C1 segment of cervical spinal cord (tissue), 14 donors: ENCODE data around the gene USP48.
A peak's percentile ranks its signal among the peaks of the same experiment; 100 is the strongest.
"Not testable (repeated sequence)": the region's sequence is repeated elsewhere in the genome, so short reads cannot be mapped to it uniquely, and the experiment has no call there.

Source experiments
- DNase-seq, 14 donors: peaks; one replicate each; lab custom pipeline; 2025; lab: John Stamatoyannopoulos, UW

USP48 gene

DNA sequence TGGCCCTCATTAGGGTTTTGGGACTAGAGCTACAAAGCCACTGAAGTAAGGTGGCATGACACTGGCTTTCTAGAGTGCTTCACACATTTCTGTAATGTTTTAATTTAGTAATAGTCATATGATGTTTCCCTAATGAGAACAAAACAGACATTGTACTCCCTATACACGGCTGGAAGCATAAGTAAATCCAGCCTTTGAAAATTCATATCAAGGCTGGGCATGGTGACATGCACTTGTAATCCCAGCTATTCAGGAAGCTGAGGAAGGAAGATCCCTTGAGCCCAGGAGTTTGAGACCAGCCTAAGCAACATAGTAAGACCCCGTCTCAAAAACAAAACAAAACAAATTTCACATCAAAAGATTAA, 7.4 kb downstream of the USP48 start:
- no peak for DNase-seq

DNA sequence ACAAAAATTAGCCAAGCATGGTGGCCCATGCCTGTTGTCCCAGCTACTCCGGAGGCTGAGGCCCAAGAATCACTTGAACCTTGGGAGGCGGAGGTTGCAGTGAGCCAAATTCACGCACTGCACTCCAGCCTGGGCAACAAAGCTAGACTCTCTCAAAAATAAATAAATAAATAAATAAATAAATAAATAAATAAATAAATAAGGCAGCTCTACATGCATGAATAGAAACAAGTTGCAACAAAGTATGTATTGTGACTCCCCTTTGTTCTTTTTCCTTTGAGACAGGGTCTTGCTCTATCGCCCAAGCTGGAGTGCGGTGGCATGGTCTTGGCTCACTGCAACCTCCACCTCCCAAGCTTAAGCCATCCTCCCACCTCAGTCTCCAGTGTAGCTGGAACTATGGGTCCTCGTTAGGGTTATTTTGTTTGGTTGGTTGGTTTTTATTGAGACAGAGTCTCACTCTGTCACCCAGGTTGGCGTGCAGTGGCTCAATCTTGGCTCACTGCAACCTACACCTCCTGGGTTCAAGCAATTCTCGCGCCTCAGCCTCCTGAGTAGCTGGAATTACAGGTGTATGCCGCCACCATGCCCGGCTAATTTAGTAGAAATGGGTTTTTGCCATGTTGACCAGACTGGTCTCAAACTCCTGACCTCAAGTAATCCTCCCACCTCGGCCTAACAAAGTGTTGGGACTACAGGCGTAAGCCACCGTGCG, 8.0 kb downstream of the USP48 start:
- no peak for DNase-seq

DNA sequence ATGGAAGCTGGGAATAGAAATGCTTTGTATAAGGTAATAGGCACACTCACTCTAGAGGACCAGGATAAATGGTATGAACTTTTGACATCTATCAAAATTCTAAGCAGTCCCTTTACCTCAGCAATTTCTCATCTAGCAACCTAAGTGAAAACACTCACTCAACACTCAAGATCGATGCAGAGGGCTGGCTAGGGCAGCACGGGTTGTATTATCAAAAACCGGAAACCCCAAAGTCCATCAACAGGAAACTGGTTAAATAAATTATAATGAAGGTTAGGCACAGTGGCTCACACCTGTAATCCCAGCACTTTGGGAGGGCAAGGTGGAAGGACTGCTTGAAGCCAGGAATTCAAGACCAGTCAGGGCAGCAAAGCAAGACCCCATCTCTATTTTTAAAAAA, 9.4 kb downstream of the USP48 start:
- no peak for DNase-seq

DNA sequence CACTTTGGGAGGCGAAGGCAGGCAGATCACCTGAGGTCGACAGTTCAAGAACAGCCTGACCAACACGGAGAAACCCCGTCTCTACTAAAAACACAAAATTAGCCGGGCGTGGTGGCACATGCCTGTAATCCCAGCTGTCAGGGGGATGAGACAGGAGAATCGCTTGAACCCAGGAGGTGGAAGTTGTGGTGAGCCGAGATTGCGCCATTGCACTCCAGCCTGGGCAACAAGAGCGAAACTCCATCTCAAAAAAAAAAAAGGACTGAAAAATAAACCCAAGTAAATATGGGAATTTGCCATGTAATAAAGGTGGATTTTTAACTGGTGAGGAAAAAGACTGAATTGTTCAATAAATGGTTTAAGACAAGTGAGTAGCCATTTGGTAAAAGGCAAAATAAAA, 11.3 kb downstream of the USP48 start:
- not testable (repeated sequence) for DNase-seq

DNA sequence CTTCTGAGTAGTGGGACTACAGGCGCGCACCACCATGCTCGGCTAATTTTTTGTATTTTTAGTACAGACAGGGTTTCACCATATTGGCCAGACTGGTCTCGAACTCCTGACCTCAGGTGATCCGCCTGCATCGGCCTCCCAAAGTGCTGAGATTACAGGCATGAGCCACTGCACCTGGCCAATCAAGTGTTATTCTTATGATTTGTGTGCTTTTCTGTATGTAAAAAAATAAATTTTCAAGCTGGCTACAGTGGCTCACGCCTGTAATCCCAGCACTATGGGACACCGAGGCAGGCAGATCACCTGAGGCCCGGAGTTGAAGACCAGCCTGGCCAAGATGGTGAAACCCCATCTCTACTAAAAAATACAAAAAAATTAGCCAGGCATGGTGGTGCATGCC, 12.3 kb downstream of the USP48 start:
- not testable (repeated sequence) for DNase-seq

DNA sequence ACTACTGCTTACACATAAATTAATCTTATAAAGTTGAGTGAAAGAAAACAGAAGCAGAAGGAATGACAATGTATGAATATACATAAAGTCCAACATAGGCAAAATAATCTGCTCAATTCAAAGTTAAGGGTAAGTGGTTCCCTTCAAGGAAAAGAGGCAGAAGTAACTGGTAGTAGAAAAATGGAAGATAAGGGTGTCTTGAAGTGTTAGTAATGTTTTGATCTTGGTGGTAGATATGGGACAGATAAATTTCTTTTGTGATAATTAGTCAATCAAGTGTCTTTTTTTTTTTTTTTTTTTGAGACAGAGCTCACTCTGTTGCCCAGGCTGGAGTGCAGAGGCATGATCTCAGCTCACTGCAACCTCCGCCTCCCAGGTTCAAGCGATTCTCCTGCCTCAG, 12.7 kb downstream of the USP48 start:
- no peak for DNase-seq

DNA sequence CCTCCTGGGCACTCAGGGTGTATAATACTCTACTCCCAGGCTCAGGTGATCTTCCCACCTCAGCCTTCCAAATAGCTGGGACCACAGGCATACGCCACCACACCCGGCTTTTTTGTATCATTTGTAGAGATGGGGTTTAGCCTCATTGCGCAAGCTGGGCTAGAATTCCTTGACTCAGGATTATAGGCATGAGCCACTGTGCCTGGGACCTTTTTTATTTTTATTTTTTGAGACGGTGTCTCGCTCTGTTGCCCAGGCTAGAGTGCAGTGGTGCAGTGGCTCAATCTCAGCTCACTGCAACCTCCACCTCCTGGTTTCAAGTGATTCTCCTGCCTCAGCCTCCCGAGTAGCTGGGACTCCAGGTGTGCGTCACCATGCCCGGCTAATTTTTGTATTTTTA, 15.8 kb downstream of the USP48 start:
- not testable (repeated sequence) for DNase-seq

DNA sequence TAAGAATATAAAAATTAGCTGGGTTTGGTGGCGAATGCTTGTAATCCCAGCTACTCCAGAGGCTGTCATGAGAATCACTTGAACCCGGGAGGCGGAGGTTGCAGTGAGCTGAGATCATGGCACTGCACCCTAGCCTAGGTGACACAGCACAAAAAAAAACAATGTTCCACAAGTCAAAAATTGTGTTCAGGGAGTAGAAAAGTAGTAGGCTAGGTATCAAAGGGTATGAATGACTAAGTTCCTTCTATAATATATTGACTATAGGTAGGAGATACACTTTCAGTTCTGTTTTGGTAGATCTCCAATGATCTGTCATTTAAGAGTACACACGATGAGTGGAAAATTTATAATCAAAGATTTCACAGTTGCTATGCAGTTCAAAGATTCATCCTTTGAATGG, 16.7 kb downstream of the USP48 start:
- DNase-seq = no peak

DNA sequence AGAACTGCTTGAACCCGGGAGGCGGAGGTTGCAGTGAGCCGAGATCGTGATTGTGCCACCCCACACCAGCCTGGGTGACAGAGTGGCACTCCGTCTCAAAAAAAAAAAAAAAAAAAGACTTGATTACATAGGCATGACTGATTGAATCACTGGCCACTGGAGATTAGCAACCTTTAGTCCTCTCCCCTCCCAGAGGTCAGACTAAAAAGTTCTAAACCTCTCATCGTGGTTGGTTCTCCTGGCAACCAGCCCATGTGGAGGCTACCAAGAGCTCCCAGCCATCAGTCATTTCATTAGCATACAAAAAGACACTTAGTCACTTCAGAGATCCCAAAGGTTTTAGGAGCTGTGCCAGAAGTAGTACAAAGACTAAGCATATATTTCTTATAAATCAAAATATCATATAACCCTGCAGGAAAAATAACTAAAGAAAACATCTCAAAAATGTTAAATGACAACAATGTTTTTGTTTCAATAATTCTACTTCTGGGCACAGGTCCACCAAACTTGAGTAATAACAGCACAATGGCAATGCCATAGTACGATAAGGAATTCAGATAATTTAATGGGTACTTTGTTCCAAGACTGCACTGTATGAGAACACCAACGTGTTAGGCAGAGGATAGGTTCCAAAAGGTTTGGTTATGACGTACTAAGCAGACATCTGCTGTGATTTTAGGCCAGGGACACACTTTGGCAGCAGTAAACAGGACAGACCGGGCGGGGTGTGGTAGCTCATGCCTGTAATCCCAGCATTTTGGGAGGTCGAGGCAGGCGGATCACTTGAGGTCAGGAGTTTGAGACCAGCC, 18.1 kb downstream of the USP48 start:
- DNase-seq = peak in 1 of 14 donors; percentile 21

DNA sequence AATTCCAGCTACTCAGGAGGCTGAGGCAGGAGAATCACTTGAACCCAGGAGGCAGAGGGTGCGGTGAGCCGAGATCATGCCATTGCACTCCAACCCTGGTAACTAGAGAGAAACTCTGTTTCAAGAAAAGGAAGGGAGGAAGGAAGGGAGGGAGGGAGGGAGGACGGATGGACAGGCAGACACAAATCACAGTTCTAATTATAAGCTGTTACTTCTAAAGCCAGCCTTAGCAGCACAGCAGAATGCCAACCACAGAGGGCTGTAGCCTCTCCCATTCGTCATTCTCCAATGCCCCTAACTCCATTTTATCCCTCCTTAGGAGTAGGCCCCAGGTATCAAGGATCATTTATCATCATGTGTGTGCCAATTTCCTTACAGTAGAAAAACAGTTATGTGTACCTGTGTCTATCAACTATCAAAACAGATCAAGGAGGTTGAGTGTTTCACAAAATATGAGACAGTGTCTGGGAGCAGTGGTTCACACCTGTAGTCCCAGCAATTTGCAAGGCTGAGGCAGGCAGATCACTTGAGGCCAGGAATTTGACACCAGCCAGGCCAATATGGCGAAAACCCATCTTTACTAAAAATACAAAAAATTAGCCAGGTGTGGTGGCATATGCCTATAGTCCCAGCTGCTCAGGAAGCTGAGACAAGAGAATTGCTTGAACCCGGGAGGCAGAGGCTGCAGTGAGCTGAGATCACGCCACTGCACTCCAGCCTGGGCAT, 19.1 kb downstream of the USP48 start:
- DNase-seq = no peak

DNA sequence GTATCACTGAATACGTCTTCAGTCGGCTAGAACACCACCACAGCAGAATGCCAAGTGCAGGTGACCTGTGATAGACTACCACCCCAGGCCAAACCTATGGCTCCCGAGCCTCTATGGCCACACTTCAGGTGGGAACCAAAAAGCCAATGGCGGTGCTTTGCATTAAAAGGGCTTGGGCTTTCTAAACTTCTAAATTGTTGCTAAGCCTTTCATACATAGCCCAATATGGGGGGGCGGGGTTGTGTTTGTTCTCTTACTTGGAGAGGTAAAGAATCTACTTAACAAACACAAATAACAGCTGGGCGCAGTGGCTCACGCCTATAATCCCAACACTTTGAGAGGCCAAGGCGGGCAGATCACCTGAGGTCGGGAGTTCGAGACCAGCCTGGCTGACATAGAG, 19.7 kb downstream of the USP48 start:
- no peak for DNase-seq

DNA sequence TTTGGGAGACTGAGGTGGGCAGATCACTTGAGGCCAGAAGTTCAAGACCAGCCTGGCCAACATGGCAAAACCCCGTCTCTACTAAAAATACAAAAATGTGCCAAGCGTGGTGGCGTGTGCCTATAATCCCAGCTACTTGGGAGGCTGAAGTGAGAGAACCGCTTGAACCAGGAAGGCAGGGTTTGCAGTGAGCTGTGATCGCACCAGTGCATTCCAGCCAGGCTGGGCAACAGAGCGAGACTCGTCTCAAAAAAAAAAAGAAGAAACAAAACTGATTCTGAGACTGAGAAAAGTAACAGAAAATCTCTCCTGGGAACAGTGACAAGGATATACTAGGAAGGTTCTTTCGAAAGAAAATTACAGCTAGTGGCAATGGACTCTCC, 20.9 kb downstream of the USP48 start:
- DNase-seq = no peak

DNA sequence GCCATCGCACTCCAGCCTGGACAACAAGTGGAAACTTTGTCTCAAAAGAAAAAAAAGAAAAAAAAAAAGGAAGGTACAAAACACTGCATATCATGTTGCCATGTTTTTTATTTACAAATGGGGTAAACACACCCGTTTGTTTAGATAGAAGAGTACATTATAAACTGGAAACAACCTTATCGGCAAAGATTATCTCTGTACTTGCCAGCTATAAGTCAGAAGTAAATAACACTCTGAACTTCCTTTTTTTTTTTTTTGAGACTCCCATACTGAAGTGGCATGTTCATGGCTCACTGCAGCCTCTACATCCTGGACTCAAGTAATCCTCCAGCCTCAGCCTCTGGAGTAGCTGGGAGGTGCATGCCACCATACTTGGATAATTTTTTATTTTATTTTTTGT, 21.9 kb downstream of the USP48 start:
- no peak for DNase-seq

DNA sequence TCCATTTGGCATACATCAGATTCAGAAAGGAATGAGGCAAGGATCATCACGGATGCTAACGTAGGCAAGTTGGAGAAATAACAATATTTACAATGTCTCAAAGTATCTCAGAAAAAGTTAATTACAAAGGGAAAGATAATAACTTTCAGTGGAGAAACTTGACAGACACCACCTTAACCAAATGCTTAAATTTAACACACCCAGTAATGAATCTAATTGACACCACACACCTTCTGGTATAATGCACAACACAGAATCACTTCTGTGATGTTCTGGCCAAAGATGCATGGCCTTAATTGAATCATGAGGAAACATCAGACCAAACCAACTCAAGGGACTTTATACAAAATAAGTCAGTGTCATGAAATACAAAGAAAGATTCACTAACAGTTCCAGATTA, 23.1 kb downstream of the USP48 start:
- no peak for DNase-seq

DNA sequence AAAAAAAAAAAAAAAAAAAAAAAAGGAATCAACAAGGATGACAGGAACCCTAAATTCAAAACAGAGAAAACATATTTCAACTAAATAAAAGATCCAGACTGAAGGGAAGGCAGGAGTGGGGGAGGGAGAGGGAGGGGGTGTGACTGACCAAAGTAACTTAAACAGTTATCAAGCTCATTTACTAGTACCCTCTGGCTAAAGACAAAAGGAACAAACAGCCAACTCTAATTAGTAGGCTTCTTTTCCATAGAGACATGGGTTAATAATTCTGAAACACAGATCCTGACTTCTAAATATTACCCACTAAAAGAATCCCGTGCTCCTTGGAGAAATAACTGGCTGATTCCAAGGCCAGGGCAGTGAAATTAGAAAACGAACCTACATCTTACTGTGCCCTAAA, 23.8 kb downstream of the USP48 start:
- no peak for DNase-seq

DNA sequence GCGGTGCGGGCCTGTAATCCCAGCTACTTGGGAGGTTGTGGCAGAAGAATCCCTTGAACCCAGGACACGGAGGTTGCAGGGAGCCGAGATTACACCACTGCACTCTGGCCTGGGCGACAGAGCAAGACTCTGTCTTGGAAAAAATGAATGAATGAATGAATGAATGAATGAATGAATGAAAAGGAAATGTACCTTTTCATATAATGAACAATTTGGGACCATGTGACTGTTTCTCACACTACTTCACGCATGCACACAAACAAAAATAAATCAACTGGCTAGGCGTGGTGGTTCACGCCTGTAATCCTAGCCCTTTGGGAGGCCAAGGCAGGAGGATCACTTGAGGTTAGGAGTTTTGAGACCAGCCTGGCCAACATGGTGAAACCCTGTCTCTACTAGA, 24.3 kb downstream of the USP48 start:
- DNase-seq = no peak

DNA sequence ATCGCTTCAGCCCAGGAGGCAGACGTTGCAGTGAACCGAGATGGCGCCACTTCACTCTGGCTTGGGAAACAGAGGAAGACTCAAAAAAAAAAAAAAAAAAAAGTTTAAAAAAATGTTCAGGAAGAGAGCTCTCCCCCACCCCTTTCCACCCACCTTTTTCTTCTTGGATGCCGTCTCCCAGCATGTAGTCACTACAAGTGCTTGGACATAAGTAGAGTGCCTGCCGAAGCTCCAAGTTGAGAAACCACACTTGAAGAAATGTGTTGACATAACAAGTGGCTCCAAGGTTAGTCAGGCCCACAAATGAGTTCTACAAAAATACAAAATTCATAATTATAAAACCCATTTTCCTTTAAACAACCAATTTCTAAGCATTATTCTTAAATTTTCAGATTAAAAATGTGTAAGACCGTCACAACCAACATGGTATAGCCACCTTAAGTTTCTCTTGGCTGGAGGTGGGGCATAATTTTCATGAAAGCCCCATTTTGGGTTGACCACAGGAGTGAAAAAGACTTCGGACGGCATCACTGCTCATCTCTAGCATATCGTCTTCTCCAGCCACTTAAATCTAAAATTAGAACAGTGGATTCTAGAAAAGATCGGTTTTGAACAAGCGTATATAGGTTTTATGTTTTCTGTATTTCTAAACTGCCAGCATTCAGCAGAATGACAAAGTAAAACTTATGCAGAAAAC, 26.4 kb downstream of the USP48 start:
- no peak for DNase-seq

DNA sequence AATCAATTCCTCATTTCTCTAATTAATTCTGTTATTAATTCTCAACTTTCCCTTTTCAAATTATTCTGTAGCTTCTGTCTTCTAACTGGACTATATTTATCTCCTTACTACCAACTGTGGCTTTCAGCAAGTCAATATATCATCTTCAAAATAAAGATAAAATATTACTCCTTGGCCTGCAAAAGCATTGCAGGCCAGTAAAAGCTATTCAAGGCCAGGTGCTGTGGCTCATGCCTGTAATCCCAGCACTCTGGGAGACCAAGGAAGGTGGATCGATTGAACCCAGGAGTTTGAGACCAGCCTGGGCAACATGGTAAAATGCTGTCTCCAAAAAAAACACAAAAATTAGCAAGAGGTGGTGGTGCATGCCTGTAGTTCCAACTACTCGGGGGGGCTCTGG, 27.9 kb downstream of the USP48 start:
- DNase-seq = no peak

DNA sequence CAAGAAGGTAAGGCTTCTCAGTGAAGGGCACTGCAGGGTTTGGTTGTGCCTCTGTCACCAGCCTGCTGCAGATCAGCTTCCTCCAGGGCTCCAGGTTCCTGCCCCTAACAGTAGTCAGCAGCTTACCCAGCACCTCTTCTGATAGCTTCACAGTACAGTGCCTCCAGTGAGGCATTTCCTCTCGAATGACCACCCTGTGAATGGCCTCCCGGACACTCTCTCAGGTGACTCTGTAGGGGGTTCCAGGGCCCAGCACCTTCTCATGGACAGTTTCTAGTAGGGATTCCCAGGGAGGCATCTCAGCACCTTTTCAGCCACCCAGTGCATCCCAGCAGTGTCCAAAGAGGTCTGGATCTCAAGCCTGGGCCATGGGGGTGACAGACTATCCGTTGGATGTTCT, 28.4 kb downstream of the USP48 start:
- no peak for DNase-seq

DNA sequence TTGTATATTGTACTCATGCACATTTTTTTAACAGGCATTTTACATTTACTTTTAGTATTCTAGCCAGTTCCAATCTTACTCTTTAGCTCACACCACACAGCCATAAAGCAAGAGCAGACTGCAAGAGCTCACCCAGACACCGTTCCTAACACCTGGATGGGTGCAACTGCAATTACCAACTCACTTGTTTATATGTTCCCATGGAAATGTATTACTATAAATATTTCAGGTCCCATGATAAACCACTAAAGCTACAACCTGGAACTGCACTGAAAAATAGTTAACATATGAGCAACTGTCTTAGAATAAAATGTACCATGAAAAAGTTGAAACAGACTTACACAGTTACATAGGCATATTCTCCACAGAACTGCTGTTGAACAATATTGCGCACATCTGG, 30.8 kb downstream of the USP48 start:
- DNase-seq = no peak

DNA sequence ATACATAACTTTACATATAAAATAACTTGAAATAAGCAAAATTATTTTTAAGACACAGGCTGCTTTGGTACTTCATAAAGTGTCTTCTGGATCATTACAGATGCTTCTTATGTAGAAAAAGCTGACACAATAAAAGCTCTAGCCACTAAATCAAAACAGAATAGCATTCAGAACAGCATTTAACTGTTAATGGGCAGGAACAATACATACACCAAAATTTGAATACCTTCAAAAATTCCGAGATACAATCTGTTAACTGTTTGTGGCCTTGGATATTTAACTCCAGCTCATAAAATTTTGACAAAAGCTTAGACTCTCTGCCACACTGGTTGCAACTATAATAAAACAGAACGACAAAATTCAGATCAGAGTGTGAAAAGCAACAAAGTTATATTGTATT, 31.7 kb downstream of the USP48 start:
- DNase-seq = no peak

DNA sequence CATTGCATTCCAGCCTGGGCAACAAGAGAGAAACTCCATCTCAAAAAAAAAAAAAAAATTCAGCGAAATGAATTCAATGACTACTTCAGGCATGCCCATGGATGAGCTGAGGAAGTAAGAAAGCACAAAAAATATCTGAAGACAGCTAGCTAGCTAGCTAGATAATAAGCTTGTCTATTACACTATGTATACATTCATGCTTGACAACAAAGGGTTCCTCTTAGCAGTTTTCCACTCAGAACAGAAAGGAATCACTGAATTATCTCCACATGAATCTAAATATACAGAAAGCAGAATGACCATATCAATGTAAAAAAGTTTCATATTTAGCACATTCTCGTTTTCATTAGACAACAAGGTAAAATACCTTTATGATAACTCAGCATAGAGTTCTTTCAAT, 32.1 kb downstream of the USP48 start:
- no peak for DNase-seq
